NCI-H1417 (cell line): ENCODE measurements around the gene ZNF710.

Experiments used
- DNase-seq, 3 experiments: peaks; one replicate each; lab custom pipeline; 2025; lab: John Stamatoyannopoulos, UW

ZNF710 gene

GRCh38 chr15:90037961-90038631 lies 37.0 kb downstream of the ZNF710 start:
- no peak for DNase-seq

DNA sequence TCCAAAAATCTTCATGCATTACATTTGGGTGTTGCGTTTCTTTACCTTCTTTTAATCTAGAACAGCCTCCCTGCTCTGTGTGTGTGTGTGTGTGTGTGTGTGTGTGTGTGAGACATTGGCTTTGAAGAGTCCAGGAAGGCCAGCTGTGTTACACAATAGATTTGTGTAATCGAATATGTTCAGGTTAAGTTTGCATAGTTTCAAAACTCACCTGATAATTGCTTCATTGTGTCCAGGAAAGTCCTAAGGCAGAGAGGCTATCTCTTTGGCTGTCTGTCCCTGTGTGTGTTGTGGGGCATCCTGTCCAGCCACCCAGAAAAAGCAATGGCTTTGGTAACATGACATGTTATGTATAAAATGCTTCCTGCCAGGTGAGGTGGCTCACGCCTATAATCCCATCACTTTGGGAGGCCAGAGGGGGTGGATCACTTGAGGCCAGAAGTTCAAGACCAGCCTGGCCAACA lies 37.5 kb downstream of the ZNF710 start:
- no peak for DNase-seq

DNA sequence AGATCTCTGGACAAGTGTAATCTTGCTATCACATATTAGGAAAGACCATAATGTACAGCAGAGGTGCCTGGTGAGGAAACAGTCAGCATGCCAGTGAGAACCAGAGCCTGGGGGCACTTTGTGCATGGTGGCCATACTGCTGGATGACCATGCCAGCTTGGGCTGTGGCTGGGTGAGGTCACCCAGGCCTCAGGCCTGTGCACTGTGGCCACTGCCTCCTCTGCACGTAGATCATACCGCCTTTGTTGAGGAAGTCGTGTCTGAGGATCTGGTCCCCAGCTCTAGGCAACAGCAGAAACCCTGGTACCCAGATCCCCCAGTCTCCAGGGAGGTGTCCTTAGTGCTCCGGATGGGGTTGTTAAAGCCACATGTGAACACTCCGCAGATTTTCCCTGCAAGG lies 38.9 kb downstream of the ZNF710 start:
- DNase-seq, result no peak

DNA sequence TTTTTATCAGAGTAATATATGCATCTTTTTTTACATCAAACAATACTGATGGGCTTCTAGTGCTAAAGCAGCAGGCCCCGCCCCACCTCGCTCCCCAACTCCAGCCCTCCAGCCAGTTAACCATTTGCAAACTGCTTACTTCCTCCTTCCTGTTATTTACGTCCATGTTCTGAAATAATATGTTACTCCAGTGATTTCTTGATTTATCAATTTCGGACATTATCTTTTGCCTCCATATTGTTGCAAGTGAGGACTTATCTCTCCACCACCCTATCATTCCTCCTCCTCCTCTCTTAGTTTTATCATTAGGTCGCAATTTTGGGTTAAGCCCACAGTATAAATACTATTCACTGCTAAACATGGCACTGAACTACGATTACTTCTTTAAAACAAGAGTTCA lies 39.5 kb downstream of the ZNF710 start:
- DNase-seq, result no peak

GRCh38 chr15:90042356-90042755 lies 41.2 kb downstream of the ZNF710 start:
- DNase-seq, result no peak

DNA sequence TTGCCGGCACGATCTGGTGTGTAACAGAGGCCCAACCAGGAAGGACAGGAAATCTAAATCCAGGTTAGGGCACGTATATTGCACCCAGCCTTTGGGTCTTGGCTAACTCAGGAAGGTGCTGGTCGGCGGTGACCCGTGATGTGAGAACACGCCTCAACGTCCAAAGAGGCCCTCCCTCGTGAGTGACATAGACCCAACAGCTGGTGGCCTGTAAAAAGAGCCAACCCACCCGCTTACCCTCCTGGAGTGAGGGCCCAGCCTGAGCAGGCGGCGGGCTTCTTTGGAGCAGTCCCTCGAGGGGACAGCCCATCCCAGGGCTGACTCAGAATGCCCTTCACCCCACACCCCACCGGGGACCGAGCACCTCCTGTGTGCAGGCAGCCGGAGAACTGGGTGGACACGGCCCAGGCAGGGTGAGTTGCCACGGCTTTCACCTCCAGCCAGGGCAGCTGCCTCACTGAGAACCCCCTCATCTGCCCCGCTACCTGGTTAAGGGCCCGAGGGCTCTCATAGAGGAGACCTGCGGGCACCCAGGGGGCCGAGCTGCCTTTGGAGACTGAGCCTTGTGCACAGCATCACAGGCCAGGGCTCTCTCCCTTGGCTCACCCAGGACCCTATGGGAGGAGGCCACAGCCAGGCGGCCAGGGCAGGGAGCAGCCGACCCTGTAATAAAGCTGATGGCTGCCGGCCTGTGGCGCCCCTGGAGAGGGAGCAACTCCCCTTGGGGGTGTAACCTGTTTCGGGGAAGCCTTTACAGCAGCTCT lies 41.8 kb downstream of the ZNF710 start:
- DNase-seq, result no peak

DNA sequence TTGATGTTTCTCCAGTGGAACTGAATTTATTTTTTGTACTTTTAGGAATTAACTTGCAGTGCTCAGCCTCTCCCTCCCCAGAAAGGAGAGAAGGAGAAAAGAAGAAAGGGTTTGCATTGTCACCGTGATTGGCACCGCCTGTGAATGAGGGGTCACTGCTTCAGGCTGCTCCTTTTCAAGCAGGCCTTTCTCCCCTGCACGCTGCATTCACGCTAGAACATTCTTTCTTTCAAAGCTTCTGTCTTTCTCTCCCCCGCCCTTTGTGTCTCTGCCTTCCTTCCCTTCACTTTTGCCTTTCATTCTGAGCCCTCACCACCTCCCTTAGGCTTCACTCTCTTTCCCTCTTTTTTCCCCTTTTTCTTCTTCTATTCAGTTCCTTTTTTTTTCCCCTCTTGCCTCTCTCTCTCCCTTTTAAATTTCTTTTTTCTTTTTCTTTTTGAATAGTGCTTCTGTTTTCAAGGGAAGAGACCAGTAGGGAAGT lies 42.4 kb downstream of the ZNF710 start:
- DNase-seq, result no peak

- DNase-seq, result no peak
Observed at GRCh38 chr15:90044191-90044590, 43.1 kb downstream of the ZNF710 start.

DNA sequence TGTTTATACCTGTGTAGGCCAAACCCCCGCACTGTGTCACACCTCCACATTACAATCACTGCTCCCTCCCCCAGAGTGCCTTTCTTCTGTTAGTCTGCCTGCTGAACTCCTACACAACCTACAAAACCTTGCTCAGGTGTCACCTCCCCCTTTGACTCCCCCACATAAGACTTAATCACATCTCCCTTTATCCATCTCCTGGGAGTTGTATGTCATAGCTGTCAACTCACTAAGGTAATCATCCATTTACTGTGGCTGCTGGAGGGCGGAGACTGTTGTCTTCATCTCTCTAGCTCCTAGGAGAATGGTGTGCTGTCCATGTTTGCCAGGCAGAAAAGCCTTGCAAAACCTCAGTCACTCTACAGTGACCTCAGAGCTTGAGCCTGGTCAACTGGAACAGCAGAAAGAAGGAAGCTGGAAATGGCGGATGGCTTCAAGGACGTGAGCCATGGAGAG lies 43.8 kb downstream of the ZNF710 start:
- peak in 1 of 3 experiments; percentile 40 for DNase-seq

- no peak for DNase-seq
Observed at GRCh38 chr15:90046289-90046688, 45.2 kb downstream of the ZNF710 start.

- DNase-seq, result peak; percentile 79 to 83 (median 80)
Observed at GRCh38 chr15:90046911-90047392, 45.8 kb downstream of the ZNF710 start.

- no peak for DNase-seq
Observed at GRCh38 chr15:90047956-90048575, 46.9 kb downstream of the ZNF710 start.

GRCh38 chr15:90049030-90049429 lies 47.9 kb downstream of the ZNF710 start:
- DNase-seq, result no peak

- no peak for DNase-seq
Observed at GRCh38 chr15:90049666-90050604, 48.8 kb downstream of the ZNF710 start.

GRCh38 chr15:90051874-90052273 lies 50.8 kb downstream of the ZNF710 start:
- DNase-seq, result no peak

- DNase-seq, result peak in 2 of 3 experiments; percentile 23 to 33
Observed at GRCh38 chr15:90053685-90054466, 52.8 kb downstream of the ZNF710 start.

GRCh38 chr15:90054618-90055097 lies 53.5 kb downstream of the ZNF710 start:
- peak; percentile 27 to 95 (median 84) for DNase-seq

DNA sequence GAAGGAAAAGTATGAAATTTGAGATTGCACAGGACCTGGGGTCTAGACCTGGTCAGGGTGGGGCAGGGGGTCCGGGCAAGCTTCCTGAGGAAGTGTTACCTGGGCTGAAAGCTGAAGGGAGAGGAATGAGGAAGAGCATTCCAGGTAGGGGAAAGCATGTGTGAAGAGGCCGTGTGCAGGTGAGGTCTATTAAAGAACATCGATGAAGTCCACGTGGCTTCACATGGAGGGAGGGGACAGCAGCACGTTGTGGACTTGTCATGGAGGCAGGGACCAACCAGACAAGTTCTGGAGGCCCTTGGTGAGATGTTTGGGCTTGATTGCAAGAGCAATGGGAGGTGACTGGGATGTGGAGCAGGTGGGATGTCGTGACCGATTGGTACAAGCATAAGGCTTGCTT lies 54.1 kb downstream of the ZNF710 start:
- peak in 2 of 3 experiments; percentile 46 to 62 for DNase-seq

DNA sequence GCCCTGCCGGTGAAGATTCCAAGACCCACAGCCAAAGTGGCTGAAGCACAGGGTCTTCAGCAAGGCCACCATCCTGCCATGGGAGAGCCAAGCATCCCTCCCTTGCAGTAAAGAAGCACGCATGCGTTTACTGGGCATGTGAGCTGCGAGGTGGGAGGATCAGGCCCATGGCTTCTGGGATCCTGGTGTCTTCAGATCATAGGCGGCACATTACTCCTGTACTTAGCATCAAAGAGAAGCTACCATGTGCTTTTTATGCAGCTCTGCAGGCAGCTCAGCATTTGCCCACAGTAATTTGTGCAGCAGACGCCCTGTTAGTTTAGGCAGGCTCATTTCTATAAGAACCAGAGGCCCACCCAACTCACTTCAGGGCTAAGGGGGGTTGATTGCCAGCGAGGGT lies 55.4 kb downstream of the ZNF710 start:
- DNase-seq, result no peak

DNA sequence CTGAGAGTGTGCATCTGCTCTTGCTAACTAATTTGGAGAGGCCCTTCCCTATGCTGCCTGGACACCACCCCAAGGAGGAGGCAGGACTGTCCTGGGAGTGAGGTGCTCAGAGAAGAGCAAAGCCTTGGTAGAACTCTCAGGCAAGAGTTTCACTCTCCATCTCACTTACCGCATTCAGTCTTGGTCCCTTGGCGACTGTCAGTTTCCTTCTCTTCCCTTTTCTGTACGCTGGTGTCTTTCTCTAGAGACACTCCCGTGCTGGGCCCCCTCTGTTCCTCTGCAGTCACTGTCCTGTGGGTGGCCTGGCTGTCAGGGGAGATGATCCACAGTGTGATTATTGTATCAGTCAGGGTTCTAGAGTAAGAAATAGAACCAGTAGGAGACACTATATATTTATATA lies 57.2 kb downstream of the ZNF710 start:
- DNase-seq, result no peak
